Measurements from ENCODE around the gene QSOX2.

Gene QSOX2

GRCh38 chr9:136249877-136250559 lies 4.4 kb upstream of the QSOX2 start:
- Histone ChIP-seq H3K9ac (no peak overlapping the region), H3K4me2 (no peak overlapping the region), H3K27ac (no peak overlapping the region), H3K27me3 (ENCODE audit: insufficient read depth, low read depth) (peaks cover 80% of the 10 kb centered on the region), H3K4me3 (IDR thresholded peaks at IDR 0.05; ENCODE audit: insufficient read depth, low read depth, low read length) (no peak overlapping the region), H4K20me1 (ENCODE audit: insufficient read depth) (no peaks in the 10 kb centered on the region), H3K4me1 (ENCODE audit: low read depth, poor library complexity, severe bottlenecking) (peaks cover 5% of the 10 kb centered on the region), H3K36me3 (ENCODE audit: insufficient read depth) (no peaks in the 10 kb centered on the region), H2AFZ (ENCODE audit: low read depth) (no peak overlapping the region), H3K79me2 (ENCODE audit: insufficient read depth, low read depth) (peaks cover 3% of the 10 kb centered on the region; the same call in 1 of the 2 replicates)
- TF ChIP-seq, protein P1, sequence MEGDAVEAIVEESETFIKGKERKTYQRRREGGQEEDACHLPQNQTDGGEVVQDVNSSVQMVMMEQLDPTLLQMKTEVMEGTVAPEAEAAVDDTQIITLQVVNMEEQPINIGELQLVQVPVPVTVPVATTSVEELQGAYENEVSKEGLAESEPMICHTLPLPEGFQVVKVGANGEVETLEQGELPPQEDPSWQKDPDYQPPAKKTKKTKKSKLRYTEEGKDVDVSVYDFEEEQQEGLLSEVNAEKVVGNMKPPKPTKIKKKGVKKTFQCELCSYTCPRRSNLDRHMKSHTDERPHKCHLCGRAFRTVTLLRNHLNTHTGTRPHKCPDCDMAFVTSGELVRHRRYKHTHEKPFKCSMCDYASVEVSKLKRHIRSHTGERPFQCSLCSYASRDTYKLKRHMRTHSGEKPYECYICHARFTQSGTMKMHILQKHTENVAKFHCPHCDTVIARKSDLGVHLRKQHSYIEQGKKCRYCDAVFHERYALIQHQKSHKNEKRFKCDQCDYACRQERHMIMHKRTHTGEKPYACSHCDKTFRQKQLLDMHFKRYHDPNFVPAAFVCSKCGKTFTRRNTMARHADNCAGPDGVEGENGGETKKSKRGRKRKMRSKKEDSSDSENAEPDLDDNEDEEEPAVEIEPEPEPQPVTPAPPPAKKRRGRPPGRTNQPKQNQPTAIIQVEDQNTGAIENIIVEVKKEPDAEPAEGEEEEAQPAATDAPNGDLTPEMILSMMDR (conservative IDR thresholded peaks at IDR 0.05; ENCODE audit: low read depth, low read length): no peak

DNA sequence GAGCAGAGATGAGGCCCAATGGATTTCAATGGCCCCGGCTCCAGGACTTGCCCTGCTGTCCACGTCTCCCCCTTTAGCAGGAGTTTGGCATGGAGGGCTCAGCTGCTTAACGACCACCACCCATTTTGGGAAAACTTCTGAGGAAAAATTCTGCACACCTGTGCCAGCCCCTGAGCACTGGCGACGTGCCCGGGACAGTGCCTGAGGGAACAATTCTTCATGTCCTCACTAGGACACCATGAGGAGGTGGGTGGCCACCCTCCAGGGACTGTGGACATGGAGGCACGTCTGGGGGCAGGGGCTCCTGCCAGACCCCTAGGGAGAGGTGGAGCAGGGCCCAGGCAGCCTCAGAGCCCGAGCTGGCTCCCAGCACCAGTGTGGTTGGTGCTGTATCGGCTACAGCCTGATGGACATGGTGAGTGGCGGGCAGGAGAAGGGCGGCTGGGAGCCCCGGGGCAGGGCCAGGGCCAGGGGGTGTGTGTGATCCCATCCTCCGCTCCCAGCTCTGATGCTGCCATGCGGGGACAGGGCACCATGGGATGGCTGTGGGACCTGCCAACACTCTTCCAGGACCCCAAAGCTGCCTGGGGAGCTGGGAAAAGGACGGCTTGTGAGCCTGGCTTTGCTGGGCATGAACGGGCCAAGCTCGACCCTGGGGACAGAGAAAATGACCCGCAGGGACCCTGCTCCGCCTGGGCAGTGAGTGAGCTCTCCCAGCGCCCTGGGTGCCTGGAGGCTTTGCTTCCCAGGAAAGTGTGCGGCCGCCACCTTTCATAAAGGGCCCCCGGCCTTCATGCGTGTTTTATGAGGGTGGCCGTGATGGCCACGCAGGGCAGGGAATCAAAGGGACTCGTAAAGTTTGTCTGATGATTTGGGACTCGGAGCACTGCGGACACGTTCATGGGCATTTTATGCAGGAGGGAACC lies 3.6 kb upstream of the QSOX2 start:
- Histone ChIP-seq H2AFZ (ENCODE audit: low read depth) (no peak overlapping the region), H3K36me3 (ENCODE audit: insufficient read depth) (no peaks in the 10 kb centered on the region), H4K20me1 (ENCODE audit: insufficient read depth) (no peaks in the 10 kb centered on the region), H3K9ac (no peak overlapping the region), H3K79me2 (ENCODE audit: insufficient read depth, low read depth) (peaks cover 11% of the 10 kb centered on the region; the same call in 1 of the 2 replicates), H3K27me3 (ENCODE audit: insufficient read depth, low read depth) (peaks cover 72% of the 10 kb centered on the region), H3K4me3 (IDR thresholded peaks at IDR 0.05; ENCODE audit: insufficient read depth, low read depth, low read length) (no peak overlapping the region), H3K4me2 (no peak overlapping the region), H3K4me1 (ENCODE audit: low read depth, poor library complexity, severe bottlenecking) (peaks cover 12% of the 10 kb centered on the region), H3K27ac (no peak overlapping the region)
- TF ChIP-seq, protein P1 (conservative IDR thresholded peaks at IDR 0.05; ENCODE audit: low read depth, low read length): no peak

GRCh38 chr9:136247947-136248637 lies 2.5 kb upstream of the QSOX2 start:
- Histone ChIP-seq H3K4me3 (IDR thresholded peaks at IDR 0.05; ENCODE audit: insufficient read depth, low read depth, low read length) (no peak overlapping the region), H2AFZ (ENCODE audit: low read depth) (no peak overlapping the region), H4K20me1 (ENCODE audit: insufficient read depth) (no peaks in the 10 kb centered on the region), H3K4me1 (ENCODE audit: low read depth, poor library complexity, severe bottlenecking) (peaks cover 23% of the 10 kb centered on the region), H3K36me3 (ENCODE audit: insufficient read depth) (no peaks in the 10 kb centered on the region), H3K9ac (no peak overlapping the region), H3K4me2 (no peak overlapping the region), H3K27ac (no peak overlapping the region), H3K27me3 (ENCODE audit: insufficient read depth, low read depth) (peaks cover 61% of the 10 kb centered on the region), H3K79me2 (ENCODE audit: insufficient read depth, low read depth) (peaks cover 18% of the 10 kb centered on the region; the same call in 1 of the 2 replicates)
- TF ChIP-seq, protein P1 (conservative IDR thresholded peaks at IDR 0.05; ENCODE audit: low read depth, low read length): no peak

DNA sequence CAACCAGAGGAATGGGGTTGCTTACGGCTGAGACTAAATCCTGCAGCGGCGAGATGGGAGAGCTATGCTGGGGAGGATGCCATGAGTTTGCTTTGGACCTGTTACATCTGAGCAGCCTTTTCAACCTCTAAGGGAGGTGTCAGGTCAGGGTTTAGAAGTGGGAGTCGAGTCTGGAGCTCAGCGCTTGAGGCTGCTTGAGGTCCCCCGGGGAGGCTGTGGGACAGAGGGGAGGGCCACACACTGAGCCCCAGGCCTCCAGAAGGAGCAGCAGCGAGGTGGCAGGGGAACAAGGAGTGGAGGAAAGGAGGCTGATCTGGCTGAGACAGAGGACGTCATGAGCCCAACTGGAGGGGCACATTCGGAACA lies 1.9 kb upstream of the QSOX2 start:
- TF ChIP-seq, protein P1 (conservative IDR thresholded peaks at IDR 0.05; ENCODE audit: low read depth, low read length): no peak
- Histone ChIP-seq H3K4me1 (ENCODE audit: low read depth, poor library complexity, severe bottlenecking) (peaks cover 28% of the 10 kb centered on the region), H3K36me3 (ENCODE audit: insufficient read depth) (no peaks in the 10 kb centered on the region), H4K20me1 (ENCODE audit: insufficient read depth) (no peaks in the 10 kb centered on the region), H3K4me2 (no peak overlapping the region), H2AFZ (ENCODE audit: low read depth) (no peak overlapping the region), H3K27ac (no peak overlapping the region), H3K4me3 (IDR thresholded peaks at IDR 0.05; ENCODE audit: insufficient read depth, low read depth, low read length) (no peak overlapping the region), H3K79me2 (ENCODE audit: insufficient read depth, low read depth) (peaks cover 24% of the 10 kb centered on the region; the same call in 1 of the 2 replicates), H3K9ac (no peak overlapping the region), H3K27me3 (ENCODE audit: insufficient read depth, low read depth) (peaks cover 56% of the 10 kb centered on the region)
